Measurements from ENCODE around the gene C1QB.

- TF ChIP-seq CTCF (optimal IDR thresholded peaks at IDR 0.05 in 1 of 3, IDR thresholded peaks at IDR 0.05 in 1 of 3, conservative IDR thresholded peaks at IDR 0.05 in 1 of 3; ENCODE audit: extremely low read depth in 1 of 3, insufficient read depth in 2 of 3, low read length in 3 of 3) (peak; percentile 70 to 96 (median 93)), EZH2 (IDR thresholded peaks at IDR 0.05; ENCODE audit: low read length) (no peak)
Observed at GRCh38 chr1:22641906-22642636, 11.0 kb upstream of the C1QB start.

All from keratinocyte (primary cell).